HEK293T (cell line): ENCODE measurements around the gene DNASE2B.

ENCODE experiments used
- BHLHE40 ChIP-seq: fragments of 450-650 bp; IDR thresholded peaks from 2 replicates; pipeline ENCODE4 v1.6.1; 2016; ENCODE audit warnings: mild to moderate bottlenecking, moderate library complexity, borderline replicate concordance
- FOXK2 ChIP-seq: fragments of 450-650 bp; IDR thresholded peaks from 2 replicates; pipeline ENCODE4 v1.6.1; 2016; ENCODE audit warnings: mild to moderate bottlenecking
- NFRKB ChIP-seq: fragments of 450-650 bp; IDR thresholded peaks from 2 replicates; pipeline ENCODE4 v1.6.1; 2016; ENCODE audit warnings: mild to moderate bottlenecking, moderate library complexity

GRCh38 chr1:84429231-84429630 is 30.9 kb downstream of the DNASE2B start:
- TF ChIP-seq FOXK2 (no peak), NFRKB (no peak), BHLHE40 (no peak)
